ENCODE measurements around the gene SEL1L. TPM values are rescaled to one million over a fixed set of nuclear protein-coding genes. Genes with fewer than 3 reads are reported as not detected.

The SEL1L gene
- total and polyA plus RNA-seq, 2 of the 13 experiments (the other 11 are each of a cell fraction or from before 2014, with no cell fraction given) = 15.3 to 61.0 TPM

DNA sequence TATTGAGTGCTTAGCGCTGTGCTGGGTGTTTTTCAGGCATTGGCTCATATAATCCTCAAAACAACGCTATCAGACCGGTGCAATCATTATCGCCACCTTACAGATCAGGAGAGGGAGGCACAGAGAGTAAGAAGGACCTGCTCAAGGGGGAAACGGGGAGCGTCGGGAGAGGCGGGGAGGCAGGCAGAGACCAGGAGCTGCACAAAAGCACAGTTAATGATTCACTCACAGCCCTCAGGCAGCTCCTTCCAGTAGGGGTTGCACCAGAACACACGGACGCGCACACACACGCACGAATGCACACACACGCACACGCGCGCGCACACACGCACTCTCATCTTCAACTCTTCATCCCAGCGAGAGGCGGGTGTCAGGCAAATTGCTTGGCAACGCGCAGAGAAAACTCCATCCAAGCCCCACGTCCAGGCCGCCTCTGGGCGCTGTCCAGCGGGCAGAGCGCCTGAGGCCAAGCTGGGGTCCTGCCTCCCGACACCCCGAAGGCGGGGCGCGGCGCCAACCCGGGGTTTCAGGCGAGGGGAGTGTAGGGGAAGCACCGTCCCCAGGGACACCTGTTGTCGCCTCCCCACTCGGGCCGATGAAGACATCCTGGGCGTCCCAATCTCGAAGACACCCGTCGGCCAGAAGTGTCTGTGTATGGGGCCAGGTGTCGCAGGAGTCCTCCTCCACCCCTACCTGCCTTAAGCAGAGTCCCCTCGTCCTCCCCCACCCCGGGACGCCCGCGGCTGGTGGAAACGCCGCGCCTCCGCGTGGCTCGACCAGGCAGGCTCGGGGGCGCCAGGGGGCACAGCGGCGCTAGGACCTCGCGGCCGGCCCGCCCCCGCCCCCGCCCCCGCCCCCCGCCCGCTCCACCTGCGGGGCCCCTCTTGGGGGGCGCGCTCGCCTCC lies 98.0 kb downstream of the SEL1L start (continued):
- TF ChIP-seq ZFYVE20 (CRISPR knock-in tag; IDR thresholded peaks at IDR 0.05; ENCODE audit: borderline replicate concordance, low read depth) (no peak), ZNF230 (CRISPR knock-in tag; IDR thresholded peaks at IDR 0.05) (no peak), MXI1 (IDR thresholded peaks at IDR 0.05; ENCODE audit: borderline replicate concordance, low read depth, low read length) (no peak), AGO2 (optimal IDR thresholded peaks at IDR 0.05; ENCODE audit: low read depth, low read length) (peak; percentile 38), ZNF672 (CRISPR knock-in tag; IDR thresholded peaks at IDR 0.05) (no peak; the same call in 1 of the 2 replicates), NRL (CRISPR knock-in tag; IDR thresholded peaks at IDR 0.05; ENCODE audit: borderline replicate concordance) (peak; percentile 51), ZNF441 (CRISPR knock-in tag; IDR thresholded peaks at IDR 0.05; ENCODE audit: borderline replicate concordance) (0 out of 2 replicates have a peak, but pooled peaks have one; percentile 15), AHR (CRISPR knock-in tag; IDR thresholded peaks at IDR 0.05) (no peak; the same call in 1 of the 2 replicates), MTF2 (CRISPR knock-in tag; IDR thresholded peaks at IDR 0.05; ENCODE audit: borderline replicate concordance) (0 out of 2 replicates have a peak, but pooled peaks have one; percentile 54), GFI1 (CRISPR knock-in tag; IDR thresholded peaks at IDR 0.05; ENCODE audit: borderline replicate concordance) (no peak), ZNF207 (IDR thresholded peaks at IDR 0.05; ENCODE audit: borderline replicate concordance) (no peak), MYC (CRISPR knock-in tag; IDR thresholded peaks at IDR 0.05; ENCODE audit: borderline replicate concordance) (peak; percentile 31), NR2F2 (IDR thresholded peaks at IDR 0.05; ENCODE audit: borderline replicate concordance, low read depth) (no peak)
- TF ChIP-seq, protein P1, sequence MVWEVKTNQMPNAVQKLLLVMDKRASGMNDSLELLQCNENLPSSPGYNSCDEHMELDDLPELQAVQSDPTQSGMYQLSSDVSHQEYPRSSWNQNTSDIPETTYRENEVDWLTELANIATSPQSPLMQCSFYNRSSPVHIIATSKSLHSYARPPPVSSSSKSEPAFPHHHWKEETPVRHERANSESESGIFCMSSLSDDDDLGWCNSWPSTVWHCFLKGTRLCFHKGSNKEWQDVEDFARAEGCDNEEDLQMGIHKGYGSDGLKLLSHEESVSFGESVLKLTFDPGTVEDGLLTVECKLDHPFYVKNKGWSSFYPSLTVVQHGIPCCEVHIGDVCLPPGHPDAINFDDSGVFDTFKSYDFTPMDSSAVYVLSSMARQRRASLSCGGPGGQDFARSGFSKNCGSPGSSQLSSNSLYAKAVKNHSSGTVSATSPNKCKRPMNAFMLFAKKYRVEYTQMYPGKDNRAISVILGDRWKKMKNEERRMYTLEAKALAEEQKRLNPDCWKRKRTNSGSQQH (CRISPR knock-in tag; IDR thresholded peaks at IDR 0.05; ENCODE audit: low read depth) = 0 out of 2 replicates have a peak, but pooled peaks have one; percentile 44
- TF ChIP-seq, protein P2, sequence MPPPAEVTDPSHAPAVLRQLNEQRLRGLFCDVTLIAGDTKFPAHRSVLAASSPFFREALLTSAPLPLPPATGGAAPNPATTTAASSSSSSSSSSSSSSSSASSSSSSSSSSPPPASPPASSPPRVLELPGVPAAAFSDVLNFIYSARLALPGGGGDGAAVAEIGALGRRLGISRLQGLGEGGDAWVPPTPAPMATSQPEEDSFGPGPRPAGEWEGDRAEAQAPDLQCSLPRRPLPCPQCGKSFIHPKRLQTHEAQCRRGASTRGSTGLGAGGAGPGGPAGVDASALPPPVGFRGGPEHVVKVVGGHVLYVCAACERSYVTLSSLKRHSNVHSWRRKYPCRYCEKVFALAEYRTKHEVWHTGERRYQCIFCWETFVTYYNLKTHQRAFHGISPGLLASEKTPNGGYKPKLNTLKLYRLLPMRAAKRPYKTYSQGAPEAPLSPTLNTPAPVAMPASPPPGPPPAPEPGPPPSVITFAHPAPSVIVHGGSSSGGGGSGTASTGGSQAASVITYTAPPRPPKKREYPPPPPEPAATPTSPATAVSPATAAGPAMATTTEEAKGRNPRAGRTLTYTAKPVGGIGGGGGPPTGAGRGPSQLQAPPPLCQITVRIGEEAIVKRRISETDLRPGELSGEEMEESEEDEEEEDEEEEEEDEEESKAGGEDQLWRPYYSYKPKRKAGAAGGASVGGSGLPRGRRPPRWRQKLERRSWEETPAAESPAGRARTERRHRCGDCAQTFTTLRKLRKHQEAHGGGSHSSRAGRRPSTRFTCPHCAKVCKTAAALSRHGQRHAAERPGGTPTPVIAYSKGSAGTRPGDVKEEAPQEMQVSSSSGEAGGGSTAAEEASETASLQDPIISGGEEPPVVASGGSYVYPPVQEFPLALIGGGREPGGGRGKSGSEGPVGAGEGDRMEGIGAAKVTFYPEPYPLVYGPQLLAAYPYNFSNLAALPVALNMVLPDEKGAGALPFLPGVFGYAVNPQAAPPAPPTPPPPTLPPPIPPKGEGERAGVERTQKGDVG (CRISPR knock-in tag; IDR thresholded peaks at IDR 0.05; ENCODE audit: borderline replicate concordance) = 0 out of 2 replicates have a peak, but pooled peaks have one; percentile 32
- TF ChIP-seq, protein P3, sequence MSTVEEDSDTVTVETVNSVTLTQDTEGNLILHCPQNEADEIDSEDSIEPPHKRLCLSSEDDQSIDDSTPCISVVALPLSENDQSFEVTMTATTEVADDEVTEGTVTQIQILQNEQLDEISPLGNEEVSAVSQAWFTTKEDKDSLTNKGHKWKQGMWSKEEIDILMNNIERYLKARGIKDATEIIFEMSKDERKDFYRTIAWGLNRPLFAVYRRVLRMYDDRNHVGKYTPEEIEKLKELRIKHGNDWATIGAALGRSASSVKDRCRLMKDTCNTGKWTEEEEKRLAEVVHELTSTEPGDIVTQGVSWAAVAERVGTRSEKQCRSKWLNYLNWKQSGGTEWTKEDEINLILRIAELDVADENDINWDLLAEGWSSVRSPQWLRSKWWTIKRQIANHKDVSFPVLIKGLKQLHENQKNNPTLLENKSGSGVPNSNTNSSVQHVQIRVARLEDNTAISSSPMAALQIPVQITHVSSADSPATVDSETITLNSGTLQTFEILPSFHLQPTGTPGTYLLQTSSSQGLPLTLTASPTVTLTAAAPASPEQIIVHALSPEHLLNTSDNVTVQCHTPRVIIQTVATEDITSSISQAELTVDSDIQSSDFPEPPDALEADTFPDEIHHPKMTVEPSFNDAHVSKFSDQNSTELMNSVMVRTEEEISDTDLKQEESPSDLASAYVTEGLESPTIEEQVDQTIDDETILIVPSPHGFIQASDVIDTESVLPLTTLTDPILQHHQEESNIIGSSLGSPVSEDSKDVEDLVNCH (CRISPR knock-in tag; IDR thresholded peaks at IDR 0.05) = no peak
- TF ChIP-seq, protein P4, sequence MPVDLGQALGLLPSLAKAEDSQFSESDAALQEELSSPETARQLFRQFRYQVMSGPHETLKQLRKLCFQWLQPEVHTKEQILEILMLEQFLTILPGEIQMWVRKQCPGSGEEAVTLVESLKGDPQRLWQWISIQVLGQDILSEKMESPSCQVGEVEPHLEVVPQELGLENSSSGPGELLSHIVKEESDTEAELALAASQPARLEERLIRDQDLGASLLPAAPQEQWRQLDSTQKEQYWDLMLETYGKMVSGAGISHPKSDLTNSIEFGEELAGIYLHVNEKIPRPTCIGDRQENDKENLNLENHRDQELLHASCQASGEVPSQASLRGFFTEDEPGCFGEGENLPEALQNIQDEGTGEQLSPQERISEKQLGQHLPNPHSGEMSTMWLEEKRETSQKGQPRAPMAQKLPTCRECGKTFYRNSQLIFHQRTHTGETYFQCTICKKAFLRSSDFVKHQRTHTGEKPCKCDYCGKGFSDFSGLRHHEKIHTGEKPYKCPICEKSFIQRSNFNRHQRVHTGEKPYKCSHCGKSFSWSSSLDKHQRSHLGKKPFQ (CRISPR knock-in tag; IDR thresholded peaks at IDR 0.05; ENCODE audit: insufficient replicate concordance) = peak; percentile 44
- TF ChIP-seq, protein P5, sequence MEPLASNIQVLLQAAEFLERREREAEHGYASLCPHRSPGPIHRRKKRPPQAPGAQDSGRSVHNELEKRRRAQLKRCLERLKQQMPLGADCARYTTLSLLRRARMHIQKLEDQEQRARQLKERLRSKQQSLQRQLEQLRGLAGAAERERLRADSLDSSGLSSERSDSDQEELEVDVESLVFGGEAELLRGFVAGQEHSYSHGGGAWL (CRISPR knock-in tag; IDR thresholded peaks at IDR 0.05) = peak; percentile 53; the same call in 1 of the 2 replicates
